Smooth muscle cell of the brain vasculature (primary cell): ENCODE measurements around the gene SPOCK2.
"Not testable (repeated sequence)": the region's sequence is repeated elsewhere in the genome, so short reads cannot be mapped to it uniquely, and the experiment has no call there.

Source experiments
- DNase-seq: peaks from one replicate; pipeline ENCODE4 v3.0.0-alpha.2; 2012; ENCODE audit warnings: low read depth, low spot score

The SPOCK2 gene

GRCh38 chr10:72108004-72108370, 19.6 kb upstream of the SPOCK2 start:
- DNase-seq = not testable (repeated sequence)

DNA sequence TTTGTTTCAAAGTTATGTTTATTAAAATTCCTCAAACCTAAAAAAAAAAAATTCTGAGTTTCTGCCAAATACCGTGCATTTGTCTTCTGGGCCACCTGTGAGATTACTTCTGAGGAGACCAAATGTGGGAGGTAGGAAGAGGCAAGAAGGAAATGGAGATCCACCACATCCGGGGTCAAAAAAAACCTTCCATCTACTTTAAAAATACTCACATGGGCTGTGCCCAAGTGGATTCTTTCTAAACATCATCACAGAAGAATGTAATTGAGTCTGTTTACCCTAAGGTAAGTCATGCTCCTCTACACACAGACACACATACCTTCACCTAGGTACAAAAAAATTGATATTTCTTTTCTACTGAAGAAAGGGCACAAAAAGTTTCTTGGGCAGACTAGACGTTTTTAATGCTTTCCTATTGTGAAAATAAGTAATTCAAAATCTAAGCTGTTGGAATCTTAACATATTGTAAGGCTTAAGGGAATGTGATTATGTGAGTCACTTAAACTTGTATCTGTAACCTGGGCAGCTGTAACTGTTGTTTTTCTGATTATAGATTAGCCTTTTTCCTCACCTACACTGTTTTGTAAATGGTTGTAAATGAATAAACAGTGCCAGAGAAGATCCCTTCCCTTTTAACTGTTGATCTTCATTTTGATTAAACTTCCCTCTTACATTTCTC, 19.1 kb upstream of the SPOCK2 start:
- no peak for DNase-seq

- no peak for DNase-seq
Measured at GRCh38 chr10:72106896-72107295, 18.5 kb upstream of the SPOCK2 start.

GRCh38 chr10:72106154-72106849, 18.0 kb upstream of the SPOCK2 start:
- DNase-seq = no peak

DNA sequence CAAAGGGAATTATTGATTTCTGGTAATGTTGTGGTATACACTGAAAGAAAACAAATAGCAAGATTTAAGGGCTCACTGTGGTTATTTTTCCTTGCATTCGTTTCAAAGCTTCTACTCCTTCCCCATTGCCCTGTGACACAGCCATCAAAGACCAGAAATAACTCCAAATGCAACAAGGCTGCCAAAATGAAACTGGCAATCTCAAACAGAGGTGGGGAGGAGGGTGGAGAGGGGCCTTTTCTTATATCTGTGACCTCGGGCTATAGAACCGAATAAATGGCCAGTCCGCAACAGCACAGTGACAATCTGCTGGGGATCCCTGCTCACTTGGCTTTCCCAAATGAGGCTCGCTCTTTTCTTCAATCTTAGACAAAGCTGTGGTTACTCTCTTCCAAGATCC, 17.4 kb upstream of the SPOCK2 start:
- DNase-seq = no peak

DNA sequence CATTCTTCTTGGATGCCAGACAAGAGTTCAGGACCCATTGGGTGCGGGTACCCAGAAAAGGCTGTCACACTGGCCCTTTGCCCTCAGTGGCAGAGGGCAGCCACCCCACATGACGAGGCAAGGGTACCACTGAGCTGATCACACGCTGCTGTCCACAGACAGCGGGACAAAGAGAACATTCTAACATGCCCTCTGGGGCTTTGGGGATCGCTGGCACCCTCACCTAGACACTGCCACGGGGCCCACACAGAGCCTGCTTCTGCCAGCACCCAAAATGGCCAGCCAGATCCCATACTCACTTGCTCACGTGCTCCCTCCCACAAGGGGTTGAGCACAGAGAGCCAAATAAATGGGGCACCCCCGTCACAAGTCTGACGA, 16.7 kb upstream of the SPOCK2 start:
- no peak for DNase-seq

GRCh38 chr10:72104472-72105097, 16.2 kb upstream of the SPOCK2 start:
- no peak for DNase-seq

GRCh38 chr10:72099600-72099921, 11.2 kb upstream of the SPOCK2 start:
- DNase-seq = no peak

GRCh38 chr10:72098836-72099599, 10.7 kb upstream of the SPOCK2 start:
- DNase-seq = no peak

- DNase-seq = no peak
Measured at GRCh38 chr10:72098301-72098835, 10.0 kb upstream of the SPOCK2 start.

DNA sequence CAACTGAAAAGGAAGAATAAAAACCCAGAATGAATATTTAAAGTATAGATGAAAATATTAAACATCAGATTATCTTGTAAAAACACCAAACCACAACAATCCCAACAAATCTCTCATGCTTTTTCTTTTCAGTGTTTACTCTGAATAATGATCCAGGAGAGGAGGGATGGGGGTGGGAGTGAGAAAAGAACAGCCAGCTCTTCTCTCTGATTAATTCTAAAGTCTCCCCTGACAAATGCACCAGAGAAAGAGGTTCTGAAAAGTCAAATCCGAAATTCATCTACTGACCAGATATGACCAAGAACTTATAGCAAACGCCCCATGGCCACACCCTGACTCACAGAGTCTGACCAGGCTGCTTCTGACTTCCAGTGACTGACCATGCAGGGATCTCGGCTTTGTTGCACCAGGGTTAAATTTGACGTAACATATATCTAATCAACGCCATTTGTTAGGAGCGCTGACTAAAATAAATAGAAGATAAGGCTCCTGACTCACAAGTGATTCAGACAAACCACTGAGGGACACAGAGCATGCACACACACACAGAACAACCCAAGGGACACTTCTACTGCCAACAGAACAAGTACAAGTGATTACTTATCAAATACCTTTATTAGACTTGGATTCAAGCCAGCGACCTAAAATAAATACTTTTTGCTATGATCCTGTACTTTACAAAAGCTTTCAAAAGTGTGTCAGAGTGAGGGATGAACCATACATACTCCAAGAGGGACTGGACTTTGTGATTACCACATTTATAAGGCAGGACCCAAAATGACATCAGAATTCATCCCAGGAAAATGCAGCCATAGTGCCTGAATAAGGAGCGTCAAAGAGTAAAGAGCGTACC, 9.3 kb upstream of the SPOCK2 start:
- DNase-seq = no peak

GRCh38 chr10:72096115-72097000, 8.0 kb upstream of the SPOCK2 start:
- peak; percentile 54 for DNase-seq

GRCh38 chr10:72095195-72095594, 6.8 kb upstream of the SPOCK2 start:
- DNase-seq = no peak

GRCh38 chr10:72094574-72094973, 6.2 kb upstream of the SPOCK2 start:
- no peak for DNase-seq

DNA sequence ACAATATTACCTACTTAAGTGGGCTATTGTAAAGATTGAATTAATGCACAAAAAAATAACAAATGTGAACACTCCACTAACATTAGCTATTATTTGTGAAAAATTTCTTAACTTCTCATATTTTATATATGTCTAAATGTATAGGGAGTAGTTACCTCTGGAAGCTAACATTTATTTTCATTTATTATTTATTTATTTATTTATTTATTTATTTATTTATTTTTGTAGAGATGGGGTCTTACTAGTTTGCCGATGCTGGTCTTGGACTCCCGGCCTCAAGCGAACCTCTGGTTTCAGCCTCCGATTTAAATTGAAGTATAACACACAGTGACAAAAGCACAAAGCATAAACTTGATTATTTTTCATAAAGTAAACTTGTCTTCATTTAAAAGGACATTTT, 5.1 kb upstream of the SPOCK2 start:
- DNase-seq = no peak

- DNase-seq = no peak
Measured at GRCh38 chr10:72092987-72093386, 4.6 kb upstream of the SPOCK2 start.

GRCh38 chr10:72092171-72092924, 4.0 kb upstream of the SPOCK2 start:
- no peak for DNase-seq

- no peak for DNase-seq
Measured at GRCh38 chr10:72090326-72090725, 2.0 kb upstream of the SPOCK2 start.

DNA sequence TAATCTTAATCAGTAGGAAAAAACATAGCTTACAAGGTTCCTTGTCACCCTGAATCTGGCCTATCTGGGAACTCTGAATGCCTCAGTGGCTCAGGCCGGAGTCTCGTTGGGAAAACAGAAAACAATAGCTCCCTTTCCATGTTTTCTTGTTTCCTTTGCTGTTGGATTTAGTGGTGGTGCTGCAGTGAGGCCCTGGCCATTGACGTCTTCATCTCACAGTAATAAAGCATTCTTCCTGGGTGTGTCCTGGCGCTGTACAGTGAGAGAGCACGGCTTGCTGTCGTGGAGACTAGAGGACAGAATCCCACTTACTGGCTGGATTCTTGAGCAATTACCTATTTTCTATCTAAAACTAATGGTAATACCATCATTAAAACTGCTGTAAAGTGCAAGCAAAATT, 1.3 kb upstream of the SPOCK2 start:
- no peak for DNase-seq
